Measurements from ENCODE around the gene LRRC2. TPM values are rescaled to one million over a fixed set of nuclear protein-coding genes. Genes with fewer than 3 reads are reported as not detected.

The LRRC2 gene
- total and polyA plus RNA-seq, 10 donors, result 0.59 to 10.9 (median 5.0) TPM

DNA sequence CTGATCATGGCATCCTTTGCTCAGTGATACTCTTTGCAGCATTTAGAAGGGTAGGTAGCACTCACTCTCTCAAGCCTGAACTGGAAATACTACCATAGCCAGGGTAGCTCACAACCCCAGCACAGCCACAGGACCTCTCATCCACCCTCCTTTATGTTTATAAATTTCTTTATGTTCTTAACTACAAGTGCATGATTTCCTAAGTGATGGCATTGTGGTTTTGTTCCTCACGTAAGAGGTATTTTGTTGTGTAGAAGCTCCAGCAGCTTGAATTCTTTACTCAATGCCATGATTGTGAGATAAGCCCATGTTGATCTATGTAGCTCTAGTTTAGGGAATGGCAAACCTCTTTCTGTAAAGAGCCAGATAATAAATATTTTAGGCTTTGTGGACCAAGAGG is 76.2 kb downstream of the LRRC2 start:
- no peak for DNase-seq
- Histone ChIP-seq H3K27ac (no peak overlapping the region), H3K36me3 (no peaks in the 10 kb centered on the region), H3K4me1 (peaks cover 5 to 28% (median 15%) of the 10 kb centered on the region in 6 donors), H3K4me3 (no peak overlapping the region), H3K9me3 (no peaks in the 10 kb centered on the region), H3K27me3 (replicated peaks in 1 of 7) (no peaks in the 10 kb centered on the region)
- 32 to 75% (median 59%) methylated on average over 1 of the region's 1 CpG for WGBS, 5 donors
- no peak for TF ChIP-seq POLR2A (IDR thresholded peaks at IDR 0.05)
- TF ChIP-seq, protein P1, sequence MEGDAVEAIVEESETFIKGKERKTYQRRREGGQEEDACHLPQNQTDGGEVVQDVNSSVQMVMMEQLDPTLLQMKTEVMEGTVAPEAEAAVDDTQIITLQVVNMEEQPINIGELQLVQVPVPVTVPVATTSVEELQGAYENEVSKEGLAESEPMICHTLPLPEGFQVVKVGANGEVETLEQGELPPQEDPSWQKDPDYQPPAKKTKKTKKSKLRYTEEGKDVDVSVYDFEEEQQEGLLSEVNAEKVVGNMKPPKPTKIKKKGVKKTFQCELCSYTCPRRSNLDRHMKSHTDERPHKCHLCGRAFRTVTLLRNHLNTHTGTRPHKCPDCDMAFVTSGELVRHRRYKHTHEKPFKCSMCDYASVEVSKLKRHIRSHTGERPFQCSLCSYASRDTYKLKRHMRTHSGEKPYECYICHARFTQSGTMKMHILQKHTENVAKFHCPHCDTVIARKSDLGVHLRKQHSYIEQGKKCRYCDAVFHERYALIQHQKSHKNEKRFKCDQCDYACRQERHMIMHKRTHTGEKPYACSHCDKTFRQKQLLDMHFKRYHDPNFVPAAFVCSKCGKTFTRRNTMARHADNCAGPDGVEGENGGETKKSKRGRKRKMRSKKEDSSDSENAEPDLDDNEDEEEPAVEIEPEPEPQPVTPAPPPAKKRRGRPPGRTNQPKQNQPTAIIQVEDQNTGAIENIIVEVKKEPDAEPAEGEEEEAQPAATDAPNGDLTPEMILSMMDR (IDR thresholded peaks at IDR 0.05 in 8 of 11, conservative IDR thresholded peaks at IDR 0.05 in 3 of 11), result no peak
- no peak for TF ChIP-seq POLR2AphosphoS5 (IDR thresholded peaks at IDR 0.05)
- intact Hi-C loops (cut with DNase I; ENCODE audit: low total_unique reads), result loop anchor here (2.0 kb wide), 1 partner anchor 141 kb away; no protein-coding TSS in a partner anchor

DNA sequence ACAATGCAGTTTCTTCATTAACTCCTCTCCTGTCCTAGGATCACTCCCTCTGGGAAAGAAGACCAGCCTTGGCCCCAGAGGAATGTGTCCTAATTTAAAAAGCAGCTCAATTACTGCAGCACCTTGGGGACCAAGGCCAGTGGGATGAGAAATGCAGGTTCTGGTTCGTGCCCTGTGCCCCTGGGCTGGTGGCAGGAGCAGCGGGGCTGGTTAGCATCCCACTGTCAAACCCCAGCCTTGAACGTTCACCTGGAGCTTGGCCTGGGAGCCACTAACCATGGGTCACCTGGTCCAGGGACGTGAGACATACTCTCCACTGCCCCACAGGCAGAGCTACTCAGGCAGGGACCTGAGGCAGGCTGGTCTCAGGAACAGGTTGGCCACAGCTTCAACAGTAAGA is 76.7 kb downstream of the LRRC2 start:
- no peak for DNase-seq
- Histone ChIP-seq H3K27ac (peak overlapping the region in 2 of 8 donors; percentile 16 to 20), H3K9me3 (no peaks in the 10 kb centered on the region), H3K27me3 (replicated peaks in 1 of 7) (no peaks in the 10 kb centered on the region), H3K4me3 (no peak overlapping the region), H3K36me3 (no peaks in the 10 kb centered on the region), H3K4me1 (peaks cover 5 to 33% (median 17%) of the 10 kb centered on the region in 6 donors)
- TF ChIP-seq POLR2A (IDR thresholded peaks at IDR 0.05) (no peak), POLR2AphosphoS5 (IDR thresholded peaks at IDR 0.05) (no peak)
- TF ChIP-seq, protein P1 (IDR thresholded peaks at IDR 0.05 in 8 of 11, conservative IDR thresholded peaks at IDR 0.05 in 3 of 11), result no peak
- intact Hi-C loops (cut with DNase I; ENCODE audit: low total_unique reads), result loop anchor here (2.0 kb wide), 1 partner anchor 141 kb away; no protein-coding TSS in a partner anchor
- 93 to 100% (median 95%) methylated on average over 4 of the region's 4 CpGs; no CpG with 5 or more reads in 1 of the 5 donors for WGBS, 5 donors

DNA sequence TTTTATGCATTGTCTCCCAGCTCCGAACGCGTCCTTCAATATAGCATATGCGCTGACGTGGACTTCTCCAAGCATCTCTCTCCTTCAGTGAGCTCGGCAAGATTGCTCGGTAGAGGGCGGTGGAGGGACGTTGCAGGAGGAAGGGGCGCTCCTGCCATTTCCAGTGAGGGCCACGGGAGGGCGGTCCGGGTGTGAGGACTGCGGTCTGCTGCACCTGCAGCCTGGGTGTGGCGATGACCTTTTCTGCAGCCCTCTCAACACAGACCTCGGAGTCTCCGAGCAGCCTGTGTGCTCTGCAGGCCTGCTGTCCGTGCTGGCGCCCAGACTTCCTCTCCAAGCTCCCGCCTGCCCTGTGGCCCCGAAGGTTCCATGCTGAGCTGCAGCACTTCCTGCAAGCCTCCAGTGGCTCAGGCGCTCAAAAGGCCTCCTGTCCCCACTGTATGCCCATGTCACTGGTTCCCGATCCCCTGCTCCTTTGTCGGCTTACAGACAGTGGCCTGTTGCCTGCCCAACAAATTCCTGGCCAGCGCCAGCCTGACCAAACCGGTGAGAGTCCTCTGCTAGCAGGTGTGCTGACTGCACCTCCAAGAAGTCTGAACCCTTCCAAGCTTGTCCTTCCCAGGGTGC is 77.3 kb downstream of the LRRC2 start:
- Histone ChIP-seq H3K27ac (peak overlapping the region in 2 of 8 donors; percentile 16 to 20), H3K9me3 (no peaks in the 10 kb centered on the region), H3K4me3 (peak overlapping the region in 6 of 8 donors; percentile 2 to 58 (median 11)), H3K36me3 (no peaks in the 10 kb centered on the region), H3K27me3 (replicated peaks in 1 of 7) (no peaks in the 10 kb centered on the region), H3K4me1 (peaks cover 5 to 37% (median 18%) of the 10 kb centered on the region in 6 donors)
- TF ChIP-seq POLR2AphosphoS5 (IDR thresholded peaks at IDR 0.05) (peak; percentile 63 to 83 (median 77)), POLR2A (IDR thresholded peaks at IDR 0.05) (no peak)
- TF ChIP-seq, protein P1 (IDR thresholded peaks at IDR 0.05 in 8 of 11, conservative IDR thresholded peaks at IDR 0.05 in 3 of 11), result peak; percentile 97 to 100 (median 98)
- intact Hi-C loops (cut with DNase I; ENCODE audit: low total_unique reads), result loop anchor here (2.0 kb wide), 1 partner anchor 142 kb away; no protein-coding TSS in a partner anchor
- WGBS, 5 donors, result 10 to 17% (median 11%) methylated on average over 15 to 26 of the region's 26 CpGs
- DNase-seq, result peak; percentile 98

DNA sequence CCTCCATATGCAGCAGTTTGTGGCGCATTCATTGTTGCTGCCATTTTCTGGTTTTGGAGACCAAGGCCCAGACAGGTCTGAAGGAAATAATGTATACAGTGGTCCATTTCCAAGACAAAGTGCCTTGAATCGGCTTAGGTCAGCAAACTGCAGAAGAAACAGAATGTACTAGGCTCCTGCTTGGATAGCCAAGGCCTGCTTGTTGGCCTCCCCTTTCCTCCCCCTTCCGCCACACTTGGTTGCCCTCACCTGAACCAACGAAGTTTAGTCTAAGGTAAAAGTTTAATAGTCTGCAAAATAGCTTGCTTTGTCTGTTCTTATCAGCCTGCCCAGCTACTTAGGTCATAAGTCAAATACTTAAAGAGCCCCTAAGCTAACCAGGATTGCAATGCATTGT is 80.3 kb downstream of the LRRC2 start:
- Histone ChIP-seq H3K27ac (no peak overlapping the region), H3K27me3 (replicated peaks in 1 of 7) (no peaks in the 10 kb centered on the region), H3K36me3 (no peaks in the 10 kb centered on the region), H3K4me3 (no peak overlapping the region), H3K4me1 (peaks cover 5 to 48% (median 18%) of the 10 kb centered on the region in 6 donors), H3K9me3 (no peaks in the 10 kb centered on the region)
- TF ChIP-seq POLR2AphosphoS5 (IDR thresholded peaks at IDR 0.05) (no peak), POLR2A (IDR thresholded peaks at IDR 0.05) (no peak)
- TF ChIP-seq, protein P1 (IDR thresholded peaks at IDR 0.05 in 8 of 11, conservative IDR thresholded peaks at IDR 0.05 in 3 of 11), result no peak
- WGBS, 5 donors, result 80 to 97% (median 89%) methylated on average over 4 of the region's 4 CpGs
- intact Hi-C loops (cut with DNase I; ENCODE audit: low total_unique reads), result no loop called here
- DNase-seq, result no peak
